ENCODE measurements around the gene SALL4.

GRCh38 chr20:51848346-51848745 lies 46.0 kb upstream of the SALL4 start:
- no peak for TF ChIP-seq EZH2 (IDR thresholded peaks at IDR 0.05)
- TF ChIP-seq POLR2AphosphoS5 (IDR thresholded peaks at IDR 0.05; ENCODE audit: borderline replicate concordance, low read depth, low read length) = no peak

Data from SK-N-MC (cell line).